Smooth muscle cell (in vitro differentiated cells): ENCODE data around the gene SNAP25. TPM values are rescaled to one million over a fixed set of nuclear protein-coding genes. Genes with fewer than 3 reads are reported as not detected.

Experiments
- DNase-seq: peaks from one replicate; lab custom pipeline; 2025; ENCODE audit not compliant: unreplicated experiment; lab: John Stamatoyannopoulos, UW
- H2AFZ ChIP-seq: fragments of 200-600 bp; sonication (generic); 2 replicates; pipeline ENCODE4 v1.6.0; 2016; ENCODE audit warnings: antibody characterized with exemption, low read depth, mild to moderate bottlenecking
- H3F3A ChIP-seq: fragments of 200-600 bp; sonication (generic); 2 replicates; pipeline ENCODE4 v1.6.0; 2017; ENCODE audit warnings: antibody characterized with exemption, low read depth
- H3K27ac ChIP-seq: fragments of 200-600 bp; sonication (generic); 2 replicates; pipeline ENCODE4 v1.5.1; 2016; ENCODE audit warnings: low read depth, mild to moderate bottlenecking
- H3K27me3 ChIP-seq: fragments of 200-600 bp; sonication (generic); 2 replicates; pipeline ENCODE4 v1.6.1; 2016; ENCODE audit warnings: low read depth, mild to moderate bottlenecking
- H3K36me3 ChIP-seq: fragments of 200-600 bp; sonication (generic); 2 replicates; pipeline ENCODE4 v1.5.1; 2016; ENCODE audit warnings: low read depth
- H3K4me1 ChIP-seq: fragments of 200-600 bp; sonication (generic); 2 replicates; pipeline ENCODE4 v1.5.1; 2016; ENCODE audit warnings: low read depth
- H3K4me2 ChIP-seq: fragments of 200-600 bp; sonication (generic); 2 replicates; pipeline ENCODE4 v1.6.0; 2016; ENCODE audit warnings: mild to moderate bottlenecking
- H3K4me3 ChIP-seq: fragments of 200-600 bp; sonication (generic); 2 replicates; pipeline ENCODE4 v1.5.1; 2016; ENCODE audit warnings: mild to moderate bottlenecking
- H3K79me2 ChIP-seq: fragments of 200-600 bp; sonication (generic); 2 replicates; pipeline ENCODE4 v1.6.0; 2016; ENCODE audit warnings: low read depth, mild to moderate bottlenecking
- H3K9ac ChIP-seq: fragments of 200-600 bp; sonication (generic); 2 replicates; pipeline ENCODE4 v1.6.0; 2016; ENCODE audit warnings: low read depth
- H3K9me3 ChIP-seq: fragments of 200-600 bp; sonication (generic); replicated peaks from 2 replicates; pipeline ENCODE4 v1.5.1; 2016; ENCODE audit warnings: low read depth
- H4K20me1 ChIP-seq: fragments of 200-600 bp; sonication (generic); 2 replicates; pipeline ENCODE4 v1.6.0; 2016; ENCODE audit warnings: low read depth
- CTCF ChIP-seq: fragments of 200-600 bp; sonication (generic); IDR thresholded peaks from 2 replicates; pipeline ENCODE4 v1.5.1; 2017; ENCODE audit warnings: borderline replicate concordance, mild to moderate bottlenecking, antibody characterized with exemption; ENCODE audit not compliant: insufficient read depth, poor library complexity, severe bottlenecking
- WGBS: methylation state at CpG from one replicate; pipeline ENCODE4 v1.1.7; 2016; ENCODE audit warnings: low lambda C conversion rate; 5-methylcytosine and 5-hydroxymethylcytosine counted together
- polyA plus RNA-seq: library from polyadenylated mRNA; unstranded; fragments of >200 nt; fragmentation: Nextera tagmentation; extraction: Ambion mirVana; gene quantifications from 2 replicates; pipeline ENCODE4 v1.2.1, GENCODE V29; 2016
- total RNA-seq: library from RNA; depleted of rRNA; stranded (reverse); fragments of >200 nt; gene quantifications from 2 replicates; pipeline ENCODE4 v1.2.3, GENCODE V29; 2014

The SNAP25 gene
- total and polyA plus RNA-seq, 2 experiments from 2014 or later, result 4.9 to 5.4 TPM

- no peak for TF ChIP-seq CTCF
- DNase-seq, result no peak
- Histone ChIP-seq H3K79me2 (no peaks in the 10 kb centered on the region), H3F3A (no peaks in the 10 kb centered on the region), H3K36me3 (no peaks in the 10 kb centered on the region), H3K4me1 (peaks cover 17% of the 10 kb centered on the region), H3K4me3 (no peak overlapping the region), H2AFZ (no peak overlapping the region), H3K27me3 (no peaks in the 10 kb centered on the region), H3K9me3 (no peaks in the 10 kb centered on the region), H3K4me2 (no peak overlapping the region), H3K27ac (no peak overlapping the region), H3K9ac (no peak overlapping the region), H4K20me1 (no peaks in the 10 kb centered on the region)
- 91% methylated on average over 3 of the region's 3 CpGs for WGBS
These were observed 130.5 kb downstream of the SNAP25 start for GRCh38 chr20:10349118-10349517.

- H3K4me2 ChIP-seq, result no peak overlapping the region
- WGBS, result 94% methylated on average over 9 of the region's 9 CpGs
These were observed 131.7 kb downstream of the SNAP25 start for GRCh38 chr20:10350188-10350842.

GRCh38 chr20:10352934-10353824 is 134.5 kb downstream of the SNAP25 start:
- H3K9ac ChIP-seq, result no peak overlapping the region
- WGBS, result 58% methylated on average over 6 of the region's 6 CpGs
- peaks cover 17% of the 10 kb centered on the region for H3K4me1 ChIP-seq
- no peaks in the 10 kb centered on the region for H4K20me1 ChIP-seq
- no peaks in the 10 kb centered on the region for H3F3A ChIP-seq
- H3K79me2 ChIP-seq, result no peaks in the 10 kb centered on the region
- no peaks in the 10 kb centered on the region for H3K27me3 ChIP-seq
- no peak for TF ChIP-seq CTCF
- no peaks in the 10 kb centered on the region for H3K9me3 ChIP-seq
- no peak overlapping the region for H2AFZ ChIP-seq
- H3K4me2 ChIP-seq, result no peak overlapping the region
- no peak overlapping the region for H3K4me3 ChIP-seq
- no peaks in the 10 kb centered on the region for H3K36me3 ChIP-seq
- no peak overlapping the region for H3K27ac ChIP-seq
- DNase-seq, result no peak

More at GRCh38 chr20:10350188-10350842, 131.7 kb downstream of the SNAP25 start:
- H3F3A ChIP-seq, result no peaks in the 10 kb centered on the region
- no peak for TF ChIP-seq CTCF
- no peak for DNase-seq
- H4K20me1 ChIP-seq, result no peaks in the 10 kb centered on the region
- H3K27me3 ChIP-seq, result no peaks in the 10 kb centered on the region
- H3K27ac ChIP-seq, result no peak overlapping the region
- H3K9me3 ChIP-seq, result no peaks in the 10 kb centered on the region
- H3K36me3 ChIP-seq, result no peaks in the 10 kb centered on the region
- H3K9ac ChIP-seq, result no peak overlapping the region
- H3K4me3 ChIP-seq, result no peak overlapping the region
- H3K4me1 ChIP-seq, result peaks cover 17% of the 10 kb centered on the region
- H2AFZ ChIP-seq, result no peak overlapping the region
- H3K79me2 ChIP-seq, result no peaks in the 10 kb centered on the region
